HG03520 (cell line): Measurements from ENCODE around the gene SPATA3.

Experiments
- ATAC-seq: cut with Tn5 transposase; IDR thresholded peaks from one replicate; pipeline ENCODE4 v1.9.1; 2021; ENCODE audit warnings: mild to moderate bottlenecking, moderate library complexity; ENCODE audit not compliant: unreplicated experiment

The SPATA3 gene

DNA sequence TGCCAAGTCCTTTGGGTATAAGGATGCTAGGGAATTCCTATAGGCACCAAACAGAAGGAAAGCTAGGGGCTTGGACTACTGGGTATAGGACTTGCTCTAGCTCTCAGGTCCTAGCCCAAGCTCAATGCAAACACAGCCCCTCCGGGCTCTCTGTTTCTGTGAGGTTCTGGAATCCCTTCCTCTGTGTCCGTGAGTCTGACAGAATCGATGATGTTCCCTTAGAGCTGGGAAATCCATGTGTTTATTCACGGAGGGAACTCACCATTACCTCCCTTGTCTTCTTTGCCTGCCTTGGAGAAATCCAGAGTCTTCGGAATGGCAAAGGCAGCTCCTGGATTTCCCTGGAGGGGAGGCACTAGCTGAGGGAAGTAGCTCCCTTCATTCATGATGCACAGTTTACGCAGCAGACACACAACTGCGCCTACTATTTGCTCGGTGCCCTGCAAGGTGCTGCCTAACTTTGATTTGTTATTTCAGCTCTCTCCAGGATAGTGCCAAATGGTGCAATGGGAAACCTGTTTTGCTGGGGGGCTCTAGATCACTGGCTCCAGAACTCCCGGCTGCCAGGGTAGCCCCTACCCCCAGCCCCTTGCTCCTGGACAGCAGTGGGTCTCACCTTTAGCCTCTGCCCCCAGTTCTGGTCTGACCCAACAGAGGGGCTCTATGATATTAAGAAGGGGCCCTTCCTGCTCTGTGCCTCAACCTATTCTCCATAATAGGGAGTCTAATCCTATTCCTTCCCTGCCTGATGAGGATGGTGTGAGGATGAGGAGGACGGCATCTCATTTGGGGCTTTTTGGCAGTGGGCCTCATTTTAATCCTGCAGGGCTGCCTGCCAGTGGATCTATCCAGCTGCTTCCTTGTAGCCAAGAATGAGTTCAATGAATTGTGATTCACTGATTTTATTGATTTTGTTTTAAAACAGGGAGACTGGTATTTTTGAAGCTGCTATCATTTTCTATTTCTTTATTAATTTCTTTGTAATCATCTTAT, 52.3 kb downstream of the SPATA3 start:
- no peak for ATAC-seq

- no peak for ATAC-seq
Measured at GRCh38 chr2:231049286-231050017, 53.5 kb downstream of the SPATA3 start.

DNA sequence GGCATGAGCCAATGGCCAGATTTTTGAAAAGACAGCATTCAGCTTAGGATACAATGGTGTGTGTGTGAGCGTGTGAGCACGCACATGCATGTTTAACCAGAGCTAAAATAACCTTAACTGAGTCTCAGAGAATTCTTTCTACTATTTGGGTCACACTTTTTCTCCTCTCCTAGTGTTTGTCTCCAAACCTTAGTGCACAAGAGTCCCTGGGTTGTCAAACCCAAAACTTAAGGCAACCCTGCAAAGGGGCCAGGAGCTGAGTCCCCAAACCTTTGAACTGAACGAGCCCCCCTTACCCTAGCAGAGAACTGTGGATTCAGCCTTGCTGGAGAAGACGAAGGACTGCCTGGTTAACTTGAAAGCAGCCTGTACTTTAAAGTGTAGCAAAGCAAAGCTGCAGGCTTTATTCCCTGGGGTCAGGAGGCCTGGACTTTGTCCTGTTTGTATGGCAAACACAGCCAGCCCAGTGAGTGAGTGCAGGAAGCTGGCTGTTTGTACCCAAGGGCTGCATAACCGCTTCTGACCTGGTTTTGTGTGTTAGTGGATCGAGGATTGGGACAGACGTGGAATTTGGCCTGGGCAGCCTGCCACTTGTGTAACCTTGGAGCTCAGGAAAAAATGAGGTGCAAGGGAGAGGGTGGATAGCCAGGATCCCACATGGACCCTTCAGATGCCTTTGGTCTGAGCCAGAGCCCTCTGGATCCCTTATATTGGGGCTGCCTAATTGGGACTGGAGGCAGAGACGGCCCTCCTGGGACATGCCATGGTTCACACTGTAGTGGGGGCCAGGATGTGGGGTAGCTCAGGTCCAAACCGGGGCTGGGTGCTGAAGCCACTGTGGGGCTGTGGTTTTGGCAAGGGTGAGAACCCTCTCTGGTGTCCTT, 54.3 kb downstream of the SPATA3 start:
- ATAC-seq: no peak

DNA sequence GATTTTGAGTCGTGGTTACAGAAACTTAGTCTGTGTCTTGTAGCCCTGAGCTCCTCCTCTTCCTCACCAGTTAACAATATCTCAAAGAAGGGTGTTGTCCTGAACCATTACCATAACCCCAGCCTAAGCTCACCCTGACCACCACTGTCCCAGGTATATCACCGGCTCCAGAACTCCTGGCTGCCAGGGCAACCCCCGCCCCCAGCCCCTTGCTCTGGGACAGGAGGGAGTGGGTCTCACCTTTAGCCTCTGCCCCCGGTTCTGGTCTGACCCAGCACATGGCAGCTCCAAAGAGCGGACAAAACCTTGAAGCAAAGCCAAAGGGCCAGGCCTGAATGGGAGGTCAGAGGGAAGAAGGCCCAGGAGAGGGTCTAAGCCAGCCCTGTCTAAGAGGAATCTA, 55.2 kb downstream of the SPATA3 start:
- no peak for ATAC-seq

DNA sequence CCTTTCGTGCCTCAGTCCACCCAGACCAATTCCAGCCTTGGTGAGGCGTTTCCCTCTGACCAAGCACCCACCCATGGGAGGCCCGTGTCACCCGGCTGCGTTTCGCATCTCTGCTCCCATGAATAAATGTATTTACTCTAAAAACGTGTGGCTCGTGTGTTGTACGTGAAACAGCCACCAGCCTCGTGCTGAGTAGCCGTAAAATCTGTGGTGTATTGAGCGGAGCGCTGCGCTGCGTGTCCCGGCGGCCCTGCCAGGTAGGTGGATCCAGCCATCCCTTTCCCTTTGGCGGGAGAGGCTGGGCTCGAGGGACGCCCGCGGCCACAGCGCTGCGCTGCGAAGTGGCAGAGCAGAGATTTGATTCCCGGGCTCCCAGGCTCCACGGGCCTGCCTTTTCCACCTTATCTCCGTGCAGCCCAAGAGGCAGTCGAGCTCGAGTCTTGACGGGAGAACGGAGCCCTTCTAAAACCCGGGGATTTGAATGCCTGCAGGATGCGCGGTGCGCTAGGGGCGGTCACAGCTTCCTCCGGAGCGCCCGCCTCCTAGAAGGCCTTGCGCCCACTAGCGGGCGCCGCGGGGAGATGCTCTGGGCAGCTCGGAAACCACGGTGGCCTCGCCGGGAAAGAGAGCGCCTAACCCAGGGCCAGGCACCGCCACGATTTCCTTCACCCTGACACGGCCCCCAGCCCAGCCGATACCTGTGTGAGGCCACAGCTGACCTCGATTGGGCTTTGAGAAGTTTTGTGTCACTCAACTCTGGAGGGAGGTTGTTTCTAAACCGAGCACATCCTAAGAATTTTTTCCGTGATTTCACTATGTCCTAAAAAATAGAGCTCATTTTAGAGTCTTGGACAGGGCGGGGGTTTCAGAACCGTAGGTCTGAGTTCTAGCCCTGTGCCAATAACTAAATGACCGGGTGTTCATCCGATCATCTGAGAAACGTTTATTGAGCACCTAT, 56.9 kb downstream of the SPATA3 start:
- ATAC-seq: peak; percentile 66

GRCh38 chr2:231053846-231054245, 57.9 kb downstream of the SPATA3 start:
- ATAC-seq: no peak

DNA sequence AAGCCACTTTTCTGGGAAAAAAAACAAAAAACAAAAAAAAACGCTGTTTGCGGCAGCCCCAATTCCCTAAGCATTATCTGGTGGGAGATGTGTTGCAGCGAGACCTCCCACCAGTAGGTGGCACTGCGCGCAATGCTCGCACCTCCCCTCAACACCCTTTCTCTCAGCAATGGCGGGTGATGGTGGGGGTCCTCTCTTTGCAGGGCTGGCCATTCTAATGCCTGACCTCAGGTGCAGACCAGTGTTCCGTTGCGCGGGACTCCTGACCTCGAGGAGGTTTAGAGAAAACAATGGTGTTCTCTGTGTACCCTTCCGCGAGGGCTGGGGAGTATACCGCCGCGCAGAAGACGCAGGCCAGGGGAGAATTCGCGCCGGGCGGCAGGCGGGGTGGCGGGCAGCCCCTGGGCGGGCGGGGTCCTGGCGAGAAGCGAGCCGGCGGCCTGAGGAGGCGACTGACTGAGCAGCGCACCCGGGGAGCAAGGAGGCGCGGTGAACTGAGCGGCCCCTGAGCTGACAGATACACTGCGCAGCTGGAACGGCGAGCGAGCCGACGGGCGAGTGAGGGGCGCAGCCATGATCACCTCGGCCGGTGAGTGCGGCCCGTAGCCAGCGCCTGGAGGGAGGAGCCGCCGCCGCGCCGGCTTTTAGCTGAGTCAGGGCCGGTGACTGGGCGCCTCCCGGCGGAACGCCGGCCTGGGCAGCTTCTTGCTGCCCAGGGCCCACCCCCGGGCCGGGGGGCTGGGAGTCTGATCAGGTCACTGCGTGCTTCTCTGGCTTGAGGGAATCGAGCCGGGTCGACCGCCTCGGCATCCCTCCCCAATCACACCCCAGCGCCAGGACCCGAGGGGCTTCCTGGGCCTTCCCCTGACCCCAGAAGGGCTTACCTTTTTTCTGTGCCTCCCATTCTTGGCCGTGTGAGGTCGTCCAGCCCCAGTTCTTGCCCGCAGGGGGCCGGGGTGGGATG, 60.8 kb downstream of the SPATA3 start, which contains the start of gene PSMD1:
TSS of gene PSMD1 (plus strand) at position 415 of the 964 bp plus-strand sequence. CDS start at position 574, 159 bp downstream.
- ATAC-seq: peak; percentile 64

- no peak for ATAC-seq
Measured at GRCh38 chr2:231057590-231057989, 61.7 kb downstream of the SPATA3 start.
